Transverse colon (tissue), 4 donors: ENCODE measurements around the gene ASB8.

Experiments used
- CTCF ChIP-seq, 5 experiments: fragments of 200-600 bp in 3 of 5; fragments of 450-650 bp in 2 of 5; sonication (generic) in 3 of 5; IDR thresholded peaks; 1 replicate in 2 of 5; 2 replicates in 3 of 5; pipeline ENCODE4 v1.5.1; 2016 to 2017; ENCODE audit warnings: antibody characterized with exemption in 5 of 5, inconsistent platforms in 3 of 5, mild to moderate bottlenecking in 2 of 5, moderate library complexity in 1 of 5
- EP300 ChIP-seq: sonication (generic); formaldehyde crosslinking; IDR thresholded peaks from one replicate; pipeline ENCODE4 v1.6.1; 2017; ENCODE audit warnings: antibody characterized with exemption, low read depth
- POLR2AphosphoS5 ChIP-seq, 3 donors: sonication (generic); formaldehyde crosslinking; IDR thresholded peaks; one replicate each; pipeline ENCODE4 v1.6.1; 2016; ENCODE audit warnings: antibody characterized with exemption in 3 of 3

- TF ChIP-seq CTCF (IDR thresholded peaks at IDR 0.05) (no peak), POLR2AphosphoS5 (IDR thresholded peaks at IDR 0.05) (no peak), EP300 (no peak)
Observed at GRCh38 chr12:48192861-48193260, 35.5 kb upstream of the ASB8 start.
